Ovary (tissue), 3 donors: ENCODE measurements around the gene RPS6KA5.

Experiments
- POLR2A ChIP-seq: fragments of 450-650 bp; IDR thresholded peaks from one replicate; pipeline ENCODE4 v1.6.1; 2017; ENCODE audit warnings: antibody characterized with exemption, mild to moderate bottlenecking, moderate library complexity
- TF ChIP-seq, protein P1 (sequence below), 3 donors: fragments of 450-650 bp in 2 of 3; fragments of 200-600 bp in 1 of 3; IDR thresholded peaks; one replicate each; pipeline versions ENCODE4 v1.5.1 to v1.8.0; 2016 to 2022; ENCODE audit warnings: antibody characterized with exemption in 3 of 3, mild to moderate bottlenecking in 1 of 3
- donor health status: DM: no; HTN: no; CAD: no.

DNA sequence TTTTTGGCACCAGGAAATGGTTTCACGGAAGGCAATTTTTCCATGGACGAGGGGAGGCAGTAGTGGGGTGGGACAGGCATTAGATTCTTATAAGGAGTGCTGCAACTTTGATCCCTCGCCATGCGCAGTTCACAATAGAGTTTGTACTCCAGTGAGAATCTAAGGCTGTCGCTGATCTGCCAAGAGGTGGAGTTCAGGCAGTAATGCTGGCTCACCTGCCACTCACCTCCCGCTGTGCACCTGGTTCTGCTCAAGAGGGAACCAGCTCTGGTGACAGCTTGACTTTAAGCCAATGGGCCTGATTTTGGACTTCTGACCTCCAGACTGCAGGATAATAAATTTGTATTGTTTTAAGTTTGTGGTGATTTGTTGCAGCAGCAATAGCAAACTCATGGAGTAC, 163.4 kb downstream of the RPS6KA5 start:
- TF ChIP-seq, protein P1, sequence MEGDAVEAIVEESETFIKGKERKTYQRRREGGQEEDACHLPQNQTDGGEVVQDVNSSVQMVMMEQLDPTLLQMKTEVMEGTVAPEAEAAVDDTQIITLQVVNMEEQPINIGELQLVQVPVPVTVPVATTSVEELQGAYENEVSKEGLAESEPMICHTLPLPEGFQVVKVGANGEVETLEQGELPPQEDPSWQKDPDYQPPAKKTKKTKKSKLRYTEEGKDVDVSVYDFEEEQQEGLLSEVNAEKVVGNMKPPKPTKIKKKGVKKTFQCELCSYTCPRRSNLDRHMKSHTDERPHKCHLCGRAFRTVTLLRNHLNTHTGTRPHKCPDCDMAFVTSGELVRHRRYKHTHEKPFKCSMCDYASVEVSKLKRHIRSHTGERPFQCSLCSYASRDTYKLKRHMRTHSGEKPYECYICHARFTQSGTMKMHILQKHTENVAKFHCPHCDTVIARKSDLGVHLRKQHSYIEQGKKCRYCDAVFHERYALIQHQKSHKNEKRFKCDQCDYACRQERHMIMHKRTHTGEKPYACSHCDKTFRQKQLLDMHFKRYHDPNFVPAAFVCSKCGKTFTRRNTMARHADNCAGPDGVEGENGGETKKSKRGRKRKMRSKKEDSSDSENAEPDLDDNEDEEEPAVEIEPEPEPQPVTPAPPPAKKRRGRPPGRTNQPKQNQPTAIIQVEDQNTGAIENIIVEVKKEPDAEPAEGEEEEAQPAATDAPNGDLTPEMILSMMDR (IDR thresholded peaks at IDR 0.05): no peak
- no peak for TF ChIP-seq POLR2A
